Lung (tissue), 12 donors: ENCODE data around the gene SLC25A23. TPM values are rescaled to one million over a fixed set of nuclear protein-coding genes. Genes with fewer than 3 reads are reported as not detected.

Experiments
- ATAC-seq: fragments of 200-7000 bp; cut with Tn5 transposase; one replicate; pipeline ENCODE4 v1.9.1; 2020; ENCODE audit warnings: moderate number of reproducible peaks; ENCODE audit not compliant: insufficient read depth, low FRiP score
- DNase-seq, 3 donors: peaks; one replicate each; pipeline ENCODE4 v3.0.0-alpha.2; 2013 to 2017
- H3K27ac ChIP-seq, 2 donors: one replicate each; pipeline ENCODE4 v1.5.1; 2013; ENCODE audit warnings: mild to moderate bottlenecking in 2 of 2, moderate library complexity in 2 of 2, control low read depth in 1 of 2, inconsistent platforms in 1 of 2, low read depth in 1 of 2, low read length in 1 of 2
- H3K27me3 ChIP-seq, 3 donors: one replicate each; pipeline ENCODE4 v1.5.1; 2013; ENCODE audit warnings: low read length in 2 of 3; ENCODE audit not compliant: control insufficient read depth in 3 of 3, insufficient read depth in 3 of 3
- H3K36me3 ChIP-seq, 4 donors: one replicate each; pipeline ENCODE4 v1.5.1; 2013; ENCODE audit warnings: low read length in 4 of 4, mild to moderate bottlenecking in 1 of 4, moderate library complexity in 1 of 4; ENCODE audit not compliant: control insufficient read depth in 4 of 4, insufficient read depth in 4 of 4
- H3K4me1 ChIP-seq, 5 donors: one replicate each; pipeline ENCODE4 v1.5.1; 2013; ENCODE audit warnings: low read length in 5 of 5, mild to moderate bottlenecking in 2 of 5, moderate library complexity in 1 of 5; ENCODE audit not compliant: control insufficient read depth in 5 of 5, insufficient read depth in 5 of 5
- H3K4me3 ChIP-seq: one replicate; pipeline ENCODE4 v1.5.1; 2013; ENCODE audit warnings: mild to moderate bottlenecking, control low read depth, moderate library complexity
- H3K9ac ChIP-seq, 2 donors: one replicate each; pipeline ENCODE4 v1.5.1; 2013; ENCODE audit warnings: low read length in 2 of 2, control low read depth in 1 of 2; ENCODE audit not compliant: insufficient read depth in 1 of 2
- H3K9me3 ChIP-seq, 4 donors: one replicate each; pipeline ENCODE4 v1.5.1; 2013; ENCODE audit warnings: low read length in 3 of 4, mild to moderate bottlenecking in 1 of 4, moderate library complexity in 1 of 4; ENCODE audit not compliant: control insufficient read depth in 4 of 4, insufficient read depth in 3 of 4
- WGBS, 2 donors: extraction: QIAGEN DNeasy Blood & Tissue Kit; methylation state at CpG; one replicate each; pipeline ENCODE4 v1.1.7; 2013; 5-methylcytosine and 5-hydroxymethylcytosine counted together
- polyA plus RNA-seq, 2 donors: library from polyadenylated mRNA; stranded (reverse); fragments of 200-250 nt; gene quantifications; one replicate each; pipeline ENCODE4 v1.2.1, GENCODE V29; 2013
- total RNA-seq, 2 donors: library from RNA; depleted of rRNA in 1 of 2; stranded (reverse); fragments of >200 nt in 1 of 2; gene quantifications; one replicate each; pipeline ENCODE4 v1.2.1, GENCODE V29; 2014 to 2021
- TF ChIP-seq, protein P1 (sequence below): IDR thresholded peaks from 2 replicates; pipeline ENCODE4 v1.5.1; 2012; ENCODE audit warnings: mild to moderate bottlenecking; ENCODE audit errors: control extremely low read depth, extremely low read depth
- donor health status: control.
- donor health status: control.
- donor health status: Bipolar disorder and iron deficiency.
- donor health status: healthy.
- donor health status: DM: yes; HTN: yes; CAD: no.

The SLC25A23 gene
- total and polyA plus RNA-seq, 4 donors, result 15.7 to 49.5 (median 44.5) TPM

- Histone ChIP-seq H3K4me3 (no peak overlapping the region), H3K27me3 (no peaks in the 10 kb centered on the region), H3K4me1 (no peaks in the 10 kb centered on the region), H3K9me3 (peaks cover 0 to 3% (median 0%) of the 10 kb centered on the region in 4 donors), H3K27ac (no peak overlapping the region), H3K36me3 (peaks cover 4 to 12% (median 10%) of the 10 kb centered on the region in 4 donors), H3K9ac (no peak overlapping the region)
- 80 to 90% methylated on average over 13 of the region's 13 CpGs for WGBS, 2 donors
- TF ChIP-seq, protein P1, sequence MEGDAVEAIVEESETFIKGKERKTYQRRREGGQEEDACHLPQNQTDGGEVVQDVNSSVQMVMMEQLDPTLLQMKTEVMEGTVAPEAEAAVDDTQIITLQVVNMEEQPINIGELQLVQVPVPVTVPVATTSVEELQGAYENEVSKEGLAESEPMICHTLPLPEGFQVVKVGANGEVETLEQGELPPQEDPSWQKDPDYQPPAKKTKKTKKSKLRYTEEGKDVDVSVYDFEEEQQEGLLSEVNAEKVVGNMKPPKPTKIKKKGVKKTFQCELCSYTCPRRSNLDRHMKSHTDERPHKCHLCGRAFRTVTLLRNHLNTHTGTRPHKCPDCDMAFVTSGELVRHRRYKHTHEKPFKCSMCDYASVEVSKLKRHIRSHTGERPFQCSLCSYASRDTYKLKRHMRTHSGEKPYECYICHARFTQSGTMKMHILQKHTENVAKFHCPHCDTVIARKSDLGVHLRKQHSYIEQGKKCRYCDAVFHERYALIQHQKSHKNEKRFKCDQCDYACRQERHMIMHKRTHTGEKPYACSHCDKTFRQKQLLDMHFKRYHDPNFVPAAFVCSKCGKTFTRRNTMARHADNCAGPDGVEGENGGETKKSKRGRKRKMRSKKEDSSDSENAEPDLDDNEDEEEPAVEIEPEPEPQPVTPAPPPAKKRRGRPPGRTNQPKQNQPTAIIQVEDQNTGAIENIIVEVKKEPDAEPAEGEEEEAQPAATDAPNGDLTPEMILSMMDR, result no peak
- ATAC-seq (no peak), DNase-seq (no peak)
These were observed 17.4 kb downstream of the SLC25A23 start for GRCh38 chr19:6442087-6442688.

GRCh38 chr19:6440905-6441304 lies 18.7 kb downstream of the SLC25A23 start:
- no peak for ATAC-seq

GRCh38 chr19:6439743-6440142 lies 19.8 kb downstream of the SLC25A23 start:
- 94% methylated on average over 4 of the region's 4 CpGs for WGBS, 2 donors
- Histone ChIP-seq H3K9ac (no peak overlapping the region), H3K36me3 (peaks cover 0 to 3% (median 0%) of the 10 kb centered on the region in 4 donors), H3K4me3 (no peak overlapping the region), H3K27me3 (no peaks in the 10 kb centered on the region), H3K9me3 (no peaks in the 10 kb centered on the region), H3K4me1 (no peaks in the 10 kb centered on the region), H3K27ac (no peak overlapping the region)
- TF ChIP-seq, protein P1, result no peak
- DNase-seq (no peak), ATAC-seq (no peak)

More at GRCh38 chr19:6440905-6441304, 18.7 kb downstream of the SLC25A23 start:
- no peak overlapping the region for H3K4me3 ChIP-seq
- 91 to 96% methylated on average over 3 of the region's 3 CpGs for WGBS, 2 donors
- no peak overlapping the region for H3K9ac ChIP-seq
- no peaks in the 10 kb centered on the region for H3K4me1 ChIP-seq
- no peaks in the 10 kb centered on the region for H3K27me3 ChIP-seq
- TF ChIP-seq, protein P1, result no peak
- H3K9me3 ChIP-seq, result peaks cover 0 to 3% (median 0%) of the 10 kb centered on the region in 4 donors
- DNase-seq, result no peak
- H3K36me3 ChIP-seq, result peaks cover 0 to 5% (median 4%) of the 10 kb centered on the region in 4 donors
- H3K27ac ChIP-seq, result no peak overlapping the region

- Histone ChIP-seq H3K4me3 (no peak within 1 kb of the TSS), H3K27ac (no peak within 1 kb of the TSS), H3K9me3 (no peaks in the 10 kb centered on the region), H3K36me3 (no peaks in the 10 kb centered on the region), H3K9ac (no peak within 1 kb of the TSS), H3K27me3 (no peaks in the 10 kb centered on the region), H3K4me1 (no peaks in the 10 kb centered on the region)
- DNase-seq, result no peak
- WGBS, 2 donors, result 91% methylated on average over 10 of the region's 10 CpGs
- no peak for ATAC-seq
- TF ChIP-seq, protein P1, result no peak
These were observed 25.9 kb downstream of the SLC25A23 start, which contains the start of gene SLC25A41 for GRCh38 chr19:6433663-6434062. SLC25A41 (minus strand) TSS chr19:6433763; CDS start chr19:6433693, 70 bp downstream.
